ENCODE measurements around the gene ATP2A1. TPM values are rescaled to one million over a fixed set of nuclear protein-coding genes. Genes with fewer than 3 reads are reported as not detected.

Gene ATP2A1
- total and polyA plus RNA-seq, 2 of the 8 experiments (the other 6 are each of a cell fraction or from before 2014, with no cell fraction given), result 1.7 to 2.4 TPM

GRCh38 chr16:28839899-28840298 is 38.4 kb upstream of the ATP2A1 start:
- Histone ChIP-seq H3K4me3 (ENCODE audit: extremely low read depth in 1 of 4, insufficient read depth in 2 of 4, low read depth in 3 of 4, low read length in 4 of 4) (no peak overlapping the region), H3K36me3 (ENCODE audit: control insufficient read depth in 2 of 4, insufficient read depth in 4 of 4, low read length in 3 of 4) (peaks cover 31 to 66% (median 47%) of the 10 kb centered on the region in 4 experiments), H2AFZ (ENCODE audit: low read length) (no peak overlapping the region), H4K5ac (ENCODE audit: insufficient read length, low read depth, low read length) (no peak overlapping the region), H3K4me2 (ENCODE audit: insufficient read depth in 1 of 2, low read depth in 2 of 2, low read length in 2 of 2) (no peak overlapping the region), H4K20me1 (replicated peaks in 1 of 2; ENCODE audit: control insufficient read depth in 1 of 2, insufficient read depth in 2 of 2, low read length in 2 of 2) (peaks cover 2 to 12% of the 10 kb centered on the region in 2 experiments), H3K14ac (ENCODE audit: insufficient read length) (no peak overlapping the region), H4K91ac (replicated peaks; ENCODE audit: insufficient read length, low read length) (no peak overlapping the region), H2BK120ac (replicated peaks; ENCODE audit: low read depth, low read length) (no peak overlapping the region), H3K9me3 (ENCODE audit: insufficient read depth in 2 of 2, low read depth in 1 of 2, low read length in 1 of 2) (no peaks in the 10 kb centered on the region), H3K4ac (replicated peaks; ENCODE audit: insufficient read length, low read depth, low read length) (no peak overlapping the region), H4K8ac (ENCODE audit: extremely low read depth, insufficient read depth, low read length) (no peak overlapping the region), H3K79me2 (ENCODE audit: control insufficient read depth in 1 of 2, insufficient read depth in 2 of 2, low read length in 2 of 2) (peaks cover 0 to 8% of the 10 kb centered on the region in 2 experiments; a peak in 3 of 4 replicates), H2BK5ac (ENCODE audit: low read depth, low read length) (no peak overlapping the region), H2AK5ac (ENCODE audit: low read depth, low read length) (no peak overlapping the region), H3K23ac (ENCODE audit: insufficient read length) (no peak overlapping the region), H3K9ac (replicated peaks in 1 of 4; ENCODE audit: extremely low read depth in 1 of 4, low read depth in 3 of 4, low read length in 3 of 4) (no peak overlapping the region), H3K56ac (replicated peaks; ENCODE audit: insufficient read length, low read depth, low read length) (no peak overlapping the region), H2BK15ac (ENCODE audit: low read length) (no peak overlapping the region), H3K79me1 (ENCODE audit: low read depth, low read length) (no peaks in the 10 kb centered on the region), H3K4me1 (replicated peaks in 1 of 4; ENCODE audit: control insufficient read depth in 3 of 4, insufficient read depth in 4 of 4, low read length in 3 of 4) (peaks cover 0 to under 1% (median 0%) of the 10 kb centered on the region in 4 experiments; a peak in 1 of 7 replicates), H2BK12ac (ENCODE audit: low read depth, low read length) (no peak overlapping the region), H3K27me3 (replicated peaks in 1 of 4; ENCODE audit: control insufficient read depth in 3 of 4, extremely low read depth in 1 of 4, insufficient read depth in 3 of 4, low read length in 3 of 4) (no peaks in the 10 kb centered on the region), H3K23me2 (ENCODE audit: low read depth, low read length) (peaks cover 1% of the 10 kb centered on the region; the same call in 1 of the 2 replicates), H3K27ac (ENCODE audit: low read depth, low read length) (no peak overlapping the region), H3K18ac (ENCODE audit: extremely low read depth, low read length) (no peak overlapping the region), H2BK20ac (ENCODE audit: low read length) (no peak overlapping the region)
- 30% methylated on average over 1 of the region's 1 CpG; no CpG with 5 or more reads in 1 of the 2 experiments for WGBS, 2 experiments (ENCODE audit: extremely low coverage in 1 of 2, insufficient coverage in 1 of 2, insufficient read length in 1 of 2, insufficient replicate concordance in 2 of 2, low coverage in 1 of 2, low lambda C conversion rate in 2 of 2, missing lambda C conversion rate in 1 of 2)
- TF ChIP-seq CHD2 (IDR thresholded peaks at IDR 0.05; ENCODE audit: low read length) (no peak), FOSL1 (IDR thresholded peaks at IDR 0.05; ENCODE audit: insufficient read depth, low read depth, low read length) (no peak), ASH2L (IDR thresholded peaks at IDR 0.05; ENCODE audit: low read length) (no peak), PHF8 (conservative IDR thresholded peaks at IDR 0.05; ENCODE audit: low read depth, low read length) (no peak), TEAD4 (IDR thresholded peaks at IDR 0.05; ENCODE audit: low read depth, low read length) (no peak), KDM4A (IDR thresholded peaks at IDR 0.05; ENCODE audit: low read depth, low read length, severe bottlenecking) (no peak), SP4 (IDR thresholded peaks at IDR 0.05; ENCODE audit: low read length) (no peak), RBBP5 (IDR thresholded peaks at IDR 0.05; ENCODE audit: borderline replicate concordance, low read depth, low read length) (no peak), CBX5 (IDR thresholded peaks at IDR 0.05; ENCODE audit: low read depth, low read length) (no peak), KDM1A (IDR thresholded peaks at IDR 0.05; ENCODE audit: borderline replicate concordance, low read length) (no peak), CREB1 (IDR thresholded peaks at IDR 0.05) (no peak), BRCA1 (IDR thresholded peaks at IDR 0.05; ENCODE audit: low read depth, low read length) (no peak)
- TF ChIP-seq, protein P1, sequence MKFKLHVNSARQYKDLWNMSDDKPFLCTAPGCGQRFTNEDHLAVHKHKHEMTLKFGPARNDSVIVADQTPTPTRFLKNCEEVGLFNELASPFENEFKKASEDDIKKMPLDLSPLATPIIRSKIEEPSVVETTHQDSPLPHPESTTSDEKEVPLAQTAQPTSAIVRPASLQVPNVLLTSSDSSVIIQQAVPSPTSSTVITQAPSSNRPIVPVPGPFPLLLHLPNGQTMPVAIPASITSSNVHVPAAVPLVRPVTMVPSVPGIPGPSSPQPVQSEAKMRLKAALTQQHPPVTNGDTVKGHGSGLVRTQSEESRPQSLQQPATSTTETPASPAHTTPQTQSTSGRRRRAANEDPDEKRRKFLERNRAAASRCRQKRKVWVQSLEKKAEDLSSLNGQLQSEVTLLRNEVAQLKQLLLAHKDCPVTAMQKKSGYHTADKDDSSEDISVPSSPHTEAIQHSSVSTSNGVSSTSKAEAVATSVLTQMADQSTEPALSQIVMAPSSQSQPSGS (IDR thresholded peaks at IDR 0.05; ENCODE audit: low read length), result no peak
- CTCF ChIA-PET (ENCODE audit: partially characterized antibody), result interaction anchor here (1.3 kb wide), 1 partner anchor 29 kb away, joined by 3 read pairs; no protein-coding TSS in a partner anchor
- POLR2A ChIA-PET (ENCODE audit: partially characterized antibody), result interaction anchor here (1.9 to 23.4 kb wide), 4 partner anchors 13 to 61 kb away, joined by 6 to 756 read pairs (median 88); partner anchors contain the start of genes ATP2A1, ATXN2L and SH2B1
- DNase-seq (ENCODE audit: low read depth in 1 of 2, low spot score in 2 of 2) (no peak), FAIRE-seq (no peak)

Data from H1 (cell line).